Dendritic cell treated with granulocyte-macrophage colony-stimulating factor and Interleukin-4, amounts not matched to agents 40 ng/mL and 50 ng/mL, for 4 days (primary cell): ENCODE data around the gene PPFIA1.
"Not testable (repeated sequence)": the region's sequence is repeated elsewhere in the genome, so short reads cannot be mapped to it uniquely, and the experiment has no call there.

Experiments used
- H3K27ac Mint-ChIP-seq: one replicate; pipeline ENCODE4 v1.8.0; 2022; ENCODE audit warnings: mild to moderate bottlenecking, mixed read lengths
- H3K27me3 Mint-ChIP-seq: one replicate; pipeline ENCODE4 v1.8.0; 2022; ENCODE audit warnings: mild to moderate bottlenecking, mixed read lengths
- H3K36me3 Mint-ChIP-seq: one replicate; pipeline ENCODE4 v1.8.0; 2022; ENCODE audit warnings: low read depth, mixed read lengths
- H3K4me1 Mint-ChIP-seq: one replicate; pipeline ENCODE4 v1.8.0; 2022; ENCODE audit warnings: low read depth, mixed read lengths
- H3K4me3 Mint-ChIP-seq: one replicate; pipeline ENCODE4 v1.8.0; 2022; ENCODE audit warnings: mild to moderate bottlenecking, moderate library complexity, mixed read lengths
- H3K9me3 Mint-ChIP-seq: one replicate; pipeline ENCODE4 v1.8.0; 2022; ENCODE audit warnings: mixed read lengths
- intact Hi-C: fragments of 100-400 bp; cut with micrococcal nuclease; formaldehyde crosslinking; loops from one replicate; pipeline ENCODE4 v1.15.0; 2022

PPFIA1 gene

DNA sequence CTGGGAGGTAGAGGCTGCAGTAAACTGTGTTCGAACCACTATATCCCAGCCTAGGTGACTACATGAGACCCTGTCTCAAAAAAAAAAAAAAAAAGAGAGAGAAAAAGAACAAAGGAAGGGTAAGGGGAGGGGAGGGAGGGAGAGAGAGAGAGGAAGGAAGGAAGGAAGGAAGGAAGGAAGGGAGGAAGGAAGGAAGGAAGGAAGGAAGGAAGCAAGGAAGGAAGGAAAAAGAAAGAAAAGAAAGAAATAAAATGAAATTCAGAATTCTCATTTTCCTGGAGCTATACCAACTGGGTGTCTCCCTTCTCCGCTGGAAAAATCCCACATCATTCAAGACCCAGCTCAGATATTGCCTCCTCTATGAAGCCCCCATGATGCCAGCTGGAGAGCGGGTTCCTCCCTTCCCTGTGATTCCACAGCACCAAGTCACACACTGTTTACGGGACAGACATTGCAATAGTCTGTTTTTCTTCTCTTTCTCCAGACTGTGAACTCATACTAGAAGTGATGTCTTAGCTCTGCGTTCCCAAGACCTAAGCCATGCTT, 3.0 kb upstream of the PPFIA1 start:
- Mint-ChIP-seq H3K36me3 (peaks cover 14% of the 10 kb centered on the region), H3K27ac (no peak overlapping the region), H3K27me3 (peaks cover 54% of the 10 kb centered on the region), H3K4me3 (no peak overlapping the region), H3K9me3 (no peaks in the 10 kb centered on the region), H3K4me1 (peaks cover 25% of the 10 kb centered on the region)
- intact Hi-C loops: no loop called here

DNA sequence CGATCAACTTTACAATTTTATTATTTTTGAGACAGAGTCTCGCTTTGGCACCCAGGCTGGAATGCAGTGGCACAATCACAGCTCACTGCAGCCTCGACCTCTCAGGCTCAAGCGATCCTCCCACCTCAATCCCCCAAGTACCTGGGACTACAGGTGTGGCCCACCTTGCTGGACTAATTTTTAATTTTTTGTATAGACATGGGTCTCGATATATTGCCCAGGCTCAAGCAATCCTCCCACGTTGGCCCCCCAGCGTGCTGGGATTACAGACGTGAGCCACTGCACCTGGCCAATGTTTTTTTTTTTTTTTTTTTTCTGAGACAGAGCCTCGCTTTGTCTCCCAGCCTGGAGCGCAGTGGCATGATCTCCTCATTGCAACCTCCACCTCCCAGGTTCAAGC, 2.0 kb upstream of the PPFIA1 start:
- H3K36me3 Mint-ChIP-seq: peaks cover 24% of the 10 kb centered on the region
- intact Hi-C loops: no loop called here
- peaks cover 48% of the 10 kb centered on the region for H3K27me3 Mint-ChIP-seq
- no peak overlapping the region for H3K27ac Mint-ChIP-seq
- no peaks in the 10 kb centered on the region for H3K9me3 Mint-ChIP-seq
- H3K4me1 Mint-ChIP-seq: peaks cover 31% of the 10 kb centered on the region
- H3K4me3 Mint-ChIP-seq: no peak overlapping the region

DNA sequence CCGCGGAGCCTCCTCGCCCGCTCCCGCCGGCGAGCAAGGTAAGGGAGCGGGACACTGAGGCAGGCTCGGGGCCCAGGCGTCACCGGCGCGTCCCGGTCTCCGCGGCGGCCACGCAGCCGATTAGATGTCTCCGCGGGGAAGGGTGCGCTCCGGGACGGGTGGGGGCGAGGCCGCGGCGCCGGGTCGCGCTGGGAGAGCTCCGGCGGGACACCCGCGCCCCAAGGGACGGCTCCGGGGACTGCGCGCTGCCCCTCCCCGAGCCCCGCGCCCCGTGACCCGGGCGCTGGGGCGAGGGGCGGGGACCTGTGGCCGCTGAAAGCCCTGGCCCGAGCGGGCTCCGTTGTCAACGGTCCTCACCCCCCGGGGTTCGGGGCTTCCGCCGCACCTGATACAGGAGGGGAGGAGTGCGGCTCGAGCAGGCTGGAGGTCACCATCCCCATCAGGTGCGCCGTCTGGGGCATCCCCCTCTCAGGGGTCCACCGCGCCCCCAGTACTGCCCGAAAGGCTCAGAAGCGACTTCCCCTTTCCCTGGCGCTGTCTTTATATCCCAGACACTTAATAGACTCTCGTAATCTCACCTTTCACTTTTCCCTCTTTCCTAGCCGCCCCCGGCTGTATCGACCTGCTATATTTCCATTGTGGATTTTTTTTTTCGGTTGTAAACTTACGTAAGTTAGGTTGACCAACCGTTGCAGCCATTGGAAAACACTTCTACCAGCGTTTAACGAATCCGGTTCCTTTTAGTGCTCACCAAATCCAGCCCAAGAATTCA, 573 bp downstream of the PPFIA1 start:
- Mint-ChIP-seq H3K36me3 (peaks cover 48% of the 10 kb centered on the region), H3K27me3 (peaks cover 30% of the 10 kb centered on the region), H3K9me3 (no peaks in the 10 kb centered on the region), H3K27ac (peak overlapping the region; percentile 82), H3K4me1 (peaks cover 38% of the 10 kb centered on the region), H3K4me3 (peak overlapping the region; percentile 91)
- intact Hi-C loops: loop anchor here (5.0 kb wide), 3 partner anchors 56 to 126 kb away; partner anchors contain the start of genes CTTN and FADD

DNA sequence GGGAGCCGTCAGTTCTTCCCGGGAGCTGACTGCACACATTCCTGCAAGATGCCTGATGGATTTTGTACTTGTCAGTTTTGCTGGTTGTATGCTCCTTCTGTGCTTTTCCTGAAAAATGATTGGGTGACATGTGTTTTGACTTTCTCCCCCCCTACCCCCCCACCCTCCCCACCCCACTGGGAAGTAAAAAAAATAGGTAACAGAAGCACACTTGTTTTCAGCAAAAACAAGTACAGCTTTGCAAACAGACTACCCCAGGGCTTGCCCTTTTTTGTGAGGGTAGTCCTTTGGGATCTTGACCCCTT, 1.1 kb downstream of the PPFIA1 start:
- intact Hi-C loops: loop anchor here (5.0 kb wide), 3 partner anchors 56 to 126 kb away; partner anchors contain the start of genes CTTN and FADD
- peak overlapping the region; percentile 82 for H3K27ac Mint-ChIP-seq
- H3K4me1 Mint-ChIP-seq: peaks cover 39% of the 10 kb centered on the region
- H3K36me3 Mint-ChIP-seq: peaks cover 50% of the 10 kb centered on the region
- H3K9me3 Mint-ChIP-seq: no peaks in the 10 kb centered on the region
- H3K27me3 Mint-ChIP-seq: peaks cover 30% of the 10 kb centered on the region
- H3K4me3 Mint-ChIP-seq: peak overlapping the region; percentile 91

DNA sequence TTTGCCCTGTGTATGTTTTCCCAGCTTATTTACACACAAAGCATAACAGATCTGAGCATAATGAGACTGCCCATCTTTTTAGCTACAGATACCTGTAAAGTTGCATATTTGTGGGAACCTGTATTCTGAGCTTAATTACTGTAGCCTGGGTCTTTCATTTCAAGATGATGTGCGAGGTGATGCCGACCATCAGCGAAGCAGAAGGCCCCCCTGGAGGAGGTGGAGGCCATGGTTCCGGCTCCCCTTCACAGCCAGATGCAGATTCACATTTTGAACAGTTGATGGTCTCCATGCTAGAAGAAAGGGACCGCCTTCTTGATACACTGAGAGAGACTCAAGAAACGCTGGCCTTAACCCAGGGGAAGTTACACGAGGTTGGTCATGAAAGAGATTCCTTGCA, 1.5 kb downstream of the PPFIA1 start:
- Mint-ChIP-seq H3K27ac (no peak overlapping the region), H3K4me3 (peak overlapping the region; percentile 21), H3K9me3 (no peaks in the 10 kb centered on the region), H3K4me1 (peaks cover 39% of the 10 kb centered on the region), H3K36me3 (peaks cover 51% of the 10 kb centered on the region), H3K27me3 (peaks cover 30% of the 10 kb centered on the region)
- intact Hi-C loops: loop anchor here (5.0 kb wide), 3 partner anchors 55 to 125 kb away; partner anchors contain the start of genes CTTN and FADD

DNA sequence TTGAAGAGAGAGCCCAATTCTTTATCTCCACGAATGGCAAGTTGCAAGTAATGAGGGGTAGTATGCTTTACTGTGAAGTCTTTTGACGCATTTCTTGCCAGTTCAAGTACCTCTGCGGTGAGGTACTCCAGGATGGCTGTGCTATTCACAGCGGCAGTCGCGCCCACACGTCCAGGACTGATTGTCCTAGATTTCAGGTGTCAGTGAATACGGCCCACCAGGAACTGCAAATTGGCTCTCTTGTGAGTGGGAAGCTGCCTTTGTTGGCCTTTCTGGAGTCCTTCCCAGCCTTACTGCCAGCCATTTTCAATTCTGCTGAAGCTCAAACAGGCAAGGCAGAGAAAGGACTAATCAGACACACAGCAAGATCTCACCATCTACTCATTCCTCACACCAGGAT, 8.5 kb downstream of the PPFIA1 start:
- peaks cover 94% of the 10 kb centered on the region for H3K36me3 Mint-ChIP-seq
- H3K27ac Mint-ChIP-seq: no peak overlapping the region
- H3K9me3 Mint-ChIP-seq: no peaks in the 10 kb centered on the region
- peaks cover 24% of the 10 kb centered on the region for H3K4me1 Mint-ChIP-seq
- H3K4me3 Mint-ChIP-seq: no peak overlapping the region
- intact Hi-C loops: no loop called here
- no peaks in the 10 kb centered on the region for H3K27me3 Mint-ChIP-seq

DNA sequence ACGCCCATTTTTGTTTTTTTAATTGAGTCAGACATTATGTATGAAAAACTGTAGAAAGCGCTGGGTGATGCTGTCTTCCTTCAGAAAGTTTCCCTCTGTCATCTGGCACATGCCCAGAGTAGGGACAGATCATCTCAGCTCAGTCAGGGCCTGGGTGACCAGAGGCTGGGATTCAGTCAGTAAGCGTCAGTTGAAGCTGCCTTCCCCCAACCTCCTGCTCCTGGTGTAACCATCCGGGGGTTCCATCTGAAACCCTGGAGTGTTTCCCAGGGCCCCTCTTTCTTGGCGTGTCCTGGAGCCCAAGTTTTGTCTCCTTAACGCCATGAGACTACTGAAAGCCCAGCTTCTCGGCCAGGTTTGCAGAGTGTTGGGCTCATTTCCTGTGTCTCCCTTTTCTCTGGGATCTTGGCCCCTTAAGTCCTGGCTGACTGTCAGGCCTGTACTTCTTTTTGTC, 10.7 kb downstream of the PPFIA1 start:
- H3K27me3 Mint-ChIP-seq: no peaks in the 10 kb centered on the region
- H3K4me3 Mint-ChIP-seq: no peak overlapping the region
- intact Hi-C loops: no loop called here
- no peaks in the 10 kb centered on the region for H3K9me3 Mint-ChIP-seq
- no peak overlapping the region for H3K27ac Mint-ChIP-seq
- peaks cover 94% of the 10 kb centered on the region for H3K36me3 Mint-ChIP-seq
- peaks cover 9% of the 10 kb centered on the region for H3K4me1 Mint-ChIP-seq

DNA sequence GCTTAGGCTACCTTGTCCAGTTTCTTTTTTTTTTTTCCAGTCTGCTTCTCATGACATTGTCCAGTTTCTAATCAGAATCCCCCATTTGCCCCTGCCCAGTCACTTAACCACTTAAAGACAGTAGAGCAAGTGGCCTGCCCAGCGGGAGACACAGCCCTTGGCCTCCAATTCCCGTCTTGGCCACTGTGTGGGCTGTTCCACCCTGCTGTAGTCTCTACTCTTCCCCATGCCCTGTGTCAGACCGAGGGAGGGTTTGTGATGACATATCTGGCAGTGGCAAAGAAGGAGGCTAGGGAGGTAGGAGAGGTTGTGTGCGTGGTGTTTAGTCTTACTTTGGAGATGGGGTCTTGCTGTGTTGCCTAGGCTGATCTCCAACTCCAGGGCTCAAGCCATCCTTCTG, 11.5 kb downstream of the PPFIA1 start:
- H3K27ac Mint-ChIP-seq: no peak overlapping the region
- intact Hi-C loops: no loop called here
- peaks cover 99% of the 10 kb centered on the region for H3K36me3 Mint-ChIP-seq
- H3K27me3 Mint-ChIP-seq: no peaks in the 10 kb centered on the region
- H3K4me3 Mint-ChIP-seq: no peak overlapping the region
- peaks cover 15% of the 10 kb centered on the region for H3K4me1 Mint-ChIP-seq
- no peaks in the 10 kb centered on the region for H3K9me3 Mint-ChIP-seq

DNA sequence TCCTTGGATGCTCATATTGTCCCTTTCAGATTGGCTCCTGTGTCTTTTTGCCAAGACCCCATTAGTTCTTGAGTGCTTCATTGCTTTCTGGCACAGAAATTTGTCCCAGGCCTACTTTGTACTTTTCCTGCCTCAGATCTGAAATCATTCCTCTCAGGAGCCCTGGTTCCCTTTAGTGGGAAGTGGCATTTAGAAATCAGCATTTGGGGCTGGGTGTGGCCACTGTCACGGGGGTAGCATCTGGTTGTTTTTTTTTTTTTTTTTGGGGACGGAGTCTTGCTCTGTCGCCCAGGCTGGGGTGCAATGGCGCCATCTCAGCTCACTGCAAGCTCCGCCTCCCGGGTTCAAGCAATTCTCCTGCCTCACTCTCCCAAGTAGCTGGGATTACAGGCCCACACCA, 18.2 kb downstream of the PPFIA1 start:
- peaks cover 79% of the 10 kb centered on the region for H3K36me3 Mint-ChIP-seq
- H3K4me1 Mint-ChIP-seq: peaks cover 25% of the 10 kb centered on the region
- intact Hi-C loops: no loop called here
- no peaks in the 10 kb centered on the region for H3K27me3 Mint-ChIP-seq
- H3K4me3 Mint-ChIP-seq: no peak overlapping the region
- H3K9me3 Mint-ChIP-seq: no peaks in the 10 kb centered on the region
- H3K27ac Mint-ChIP-seq: peak overlapping the region; percentile 64

DNA sequence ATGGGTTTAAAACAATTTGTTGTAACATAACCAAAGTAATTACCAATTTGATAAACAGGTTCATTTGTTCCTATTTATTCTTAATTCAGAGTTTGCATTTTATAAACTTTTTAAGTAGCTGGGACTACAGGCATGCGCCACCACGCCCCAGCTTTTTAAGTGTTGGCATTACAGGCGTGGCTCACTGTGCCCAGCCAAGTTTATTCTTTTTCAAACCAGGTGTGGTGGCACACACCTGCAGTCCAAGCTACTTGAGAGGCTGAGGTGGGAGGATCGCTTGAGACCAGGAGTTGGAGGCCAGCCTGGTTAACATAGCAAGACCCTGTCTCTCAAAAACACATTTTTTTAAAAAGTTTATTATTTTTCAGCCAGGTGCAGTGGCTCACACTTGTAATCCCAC, 19.1 kb downstream of the PPFIA1 start:
- H3K4me1 Mint-ChIP-seq: peaks cover 25% of the 10 kb centered on the region
- no peaks in the 10 kb centered on the region for H3K27me3 Mint-ChIP-seq
- peaks cover 79% of the 10 kb centered on the region for H3K36me3 Mint-ChIP-seq
- H3K9me3 Mint-ChIP-seq: no peaks in the 10 kb centered on the region
- intact Hi-C loops: no loop called here
- no peak overlapping the region for H3K4me3 Mint-ChIP-seq
- H3K27ac Mint-ChIP-seq: no peak overlapping the region

DNA sequence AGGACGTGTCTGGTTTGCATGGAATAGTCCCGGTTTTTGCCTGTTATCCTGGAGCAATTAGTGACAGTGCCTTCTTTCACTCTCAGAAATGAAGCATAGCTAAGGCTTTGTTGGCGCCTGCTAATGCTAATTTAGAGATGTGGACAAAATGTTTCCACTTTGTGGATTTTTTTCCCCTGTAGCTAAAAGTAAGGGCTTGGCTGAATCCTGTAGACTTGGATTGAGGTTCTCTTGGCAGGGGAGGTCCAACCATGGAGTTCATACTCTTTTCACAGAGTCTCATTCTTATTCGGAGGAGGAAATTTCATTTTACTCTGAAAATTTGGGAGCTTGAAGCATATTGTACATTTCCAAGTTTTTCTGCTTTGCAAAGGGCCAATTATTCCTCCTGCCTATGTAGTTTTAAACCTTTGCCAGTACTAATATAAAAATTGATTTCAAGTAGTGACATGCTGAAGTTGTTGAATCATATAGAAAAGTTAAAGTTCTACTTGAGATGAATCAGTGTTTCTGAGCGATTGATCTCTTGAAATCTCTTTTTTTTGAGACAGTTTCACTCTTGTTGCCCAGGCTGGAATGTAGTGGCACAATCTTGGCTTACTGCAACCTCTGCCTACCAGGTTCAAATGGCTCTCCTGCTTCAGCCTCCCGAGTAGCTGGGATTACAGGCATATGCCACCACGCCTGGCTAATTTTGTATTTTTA, 20.0 kb downstream of the PPFIA1 start:
- intact Hi-C loops: no loop called here
- Mint-ChIP-seq H3K9me3 (no peaks in the 10 kb centered on the region), H3K4me1 (peaks cover 25% of the 10 kb centered on the region), H3K4me3 (no peak overlapping the region), H3K27ac (no peak overlapping the region), H3K27me3 (no peaks in the 10 kb centered on the region), H3K36me3 (peaks cover 69% of the 10 kb centered on the region)

DNA sequence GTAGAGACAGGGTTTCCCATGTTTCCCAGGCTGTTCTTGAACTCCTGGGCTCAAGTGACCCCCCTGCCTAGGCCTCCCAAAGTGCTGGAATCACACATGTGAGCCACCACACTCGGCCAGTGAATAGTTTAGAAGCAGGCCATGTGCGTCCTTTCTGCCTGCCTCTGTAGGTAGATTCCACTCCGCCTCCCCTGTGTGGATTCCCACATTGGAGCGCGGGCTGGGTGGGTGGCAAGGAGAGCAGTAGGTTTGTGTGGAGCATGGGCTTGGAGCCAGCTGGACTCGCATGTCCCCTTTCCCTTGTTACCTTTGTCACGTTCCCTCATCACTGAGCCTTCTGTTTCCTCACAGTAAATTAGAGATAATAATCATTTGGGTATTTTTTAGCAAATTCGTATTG, 21.7 kb downstream of the PPFIA1 start:
- Mint-ChIP-seq H3K9me3 (no peaks in the 10 kb centered on the region), H3K4me1 (peaks cover 17% of the 10 kb centered on the region), H3K4me3 (no peak overlapping the region), H3K27ac (no peak overlapping the region), H3K36me3 (peaks cover 69% of the 10 kb centered on the region), H3K27me3 (no peaks in the 10 kb centered on the region)
- intact Hi-C loops: no loop called here

DNA sequence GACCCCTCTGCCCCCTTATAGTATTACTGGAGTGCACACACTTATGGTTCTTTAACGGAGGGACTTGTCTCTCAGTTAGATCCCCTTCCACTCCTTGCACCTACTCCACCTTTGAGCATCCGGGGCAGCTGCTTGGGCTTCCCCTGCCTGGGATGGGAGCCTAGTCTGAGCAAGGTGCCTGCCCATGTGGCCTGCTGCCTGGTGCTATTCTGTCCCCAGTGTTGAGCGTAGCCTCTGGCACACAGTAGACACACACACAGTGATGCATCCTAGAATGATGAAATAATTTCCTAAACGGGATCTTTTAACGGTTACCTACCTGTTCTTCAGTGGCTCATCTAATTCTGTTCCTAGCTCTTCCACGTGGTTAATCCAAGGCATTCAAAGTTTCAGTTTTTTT, 22.4 kb downstream of the PPFIA1 start:
- no peaks in the 10 kb centered on the region for H3K9me3 Mint-ChIP-seq
- no peaks in the 10 kb centered on the region for H3K27me3 Mint-ChIP-seq
- peaks cover 10% of the 10 kb centered on the region for H3K4me1 Mint-ChIP-seq
- no peak overlapping the region for H3K27ac Mint-ChIP-seq
- H3K36me3 Mint-ChIP-seq: peaks cover 69% of the 10 kb centered on the region
- intact Hi-C loops: no loop called here
- no peak overlapping the region for H3K4me3 Mint-ChIP-seq

DNA sequence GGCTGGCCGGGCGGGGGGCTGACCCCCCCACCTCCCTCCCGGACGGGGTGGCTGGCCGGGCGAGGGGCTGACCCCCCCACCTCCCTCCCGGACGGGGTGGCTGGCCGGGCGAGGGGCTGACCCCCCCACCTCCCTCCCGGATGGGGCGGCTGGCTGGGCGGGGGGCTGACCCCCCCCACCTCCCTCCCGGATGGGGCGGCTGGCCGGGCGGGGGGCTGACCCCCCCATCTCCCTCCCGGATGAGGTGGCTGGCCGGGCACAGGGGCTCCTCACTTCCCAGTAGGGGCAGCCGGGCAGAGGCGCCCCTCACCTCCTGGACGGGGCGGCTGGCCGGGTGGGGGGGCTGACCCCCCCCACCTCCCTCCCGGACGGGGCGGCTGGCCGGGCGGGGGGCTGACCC, 24.7 kb downstream of the PPFIA1 start:
- H3K9me3 Mint-ChIP-seq, H3K4me3 Mint-ChIP-seq, H3K4me1 Mint-ChIP-seq, H3K27ac Mint-ChIP-seq, H3K27me3 Mint-ChIP-seq, intact Hi-C loops: not testable (repeated sequence)
- H3K36me3 Mint-ChIP-seq: peaks cover 79% of the 10 kb centered on the region
